HEK293 (cell line): Measurements from ENCODE around the gene ADGRF3.

Experiments used
- CTCF ChIA-PET: fragments of 350-600 bp; formaldehyde crosslinking; extraction: SDS; loops from one replicate; lab custom pipeline; 2021; ENCODE audit warnings: antibody characterized with exemption; lab: Yijun Ruan, JAX
- POLR2A ChIA-PET: fragments of 300-600 bp; formaldehyde crosslinking; extraction: SDS; loops from one replicate; lab custom pipeline; 2020; ENCODE audit warnings: antibody characterized with exemption, inconsistent platforms; lab: Yijun Ruan, JAX
- H3K27ac ChIP-seq: fragments of 200-500 bp; sonication (Bioruptor generic); 2 replicates; pipeline ENCODE4 v1.5.1; 2014; ENCODE audit warnings: low read depth, low read length, control low read depth, inconsistent platforms; ENCODE audit errors: extremely low read depth
- H3K36me3 ChIP-seq, 2 experiments: fragments of 200-500 bp in 1 of 2; sonication (Bioruptor generic) in 1 of 2; 1 replicate in 1 of 2; 2 replicates in 1 of 2; pipeline ENCODE4 v1.5.1; 2014 to 2017; ENCODE audit warnings: inconsistent platforms in 2 of 2, low read length in 2 of 2; ENCODE audit not compliant: control insufficient read depth in 2 of 2, insufficient read depth in 1 of 2
- H3K4me1 ChIP-seq: fragments of 200-500 bp; sonication (Bioruptor generic); 2 replicates; pipeline ENCODE4 v1.5.1; 2014; ENCODE audit warnings: mild to moderate bottlenecking, low read length, inconsistent platforms; ENCODE audit not compliant: control insufficient read depth, insufficient read depth
- H3K4me3 ChIP-seq: 2 replicates; pipeline ENCODE4 v1.5.1; 2011; ENCODE audit warnings: low read depth, mild to moderate bottlenecking, control low read depth, low read length, moderate library complexity
- H3K9me3 ChIP-seq: fragments of 200-500 bp; sonication (Bioruptor generic); 2 replicates; pipeline ENCODE4 v1.5.1; 2014; ENCODE audit warnings: low read depth, low read length, inconsistent platforms; ENCODE audit not compliant: control insufficient read depth, insufficient read depth
- BCL11A ChIP-seq: fragments of 450-650 bp; formaldehyde crosslinking; IDR thresholded peaks from 2 replicates; pipeline ENCODE4 v1.5.1; 2016; ENCODE audit warnings: low read depth, missing biosample characterization, missing genetic modification characterization
- BCL11B ChIP-seq: fragments of 450-650 bp; formaldehyde crosslinking; IDR thresholded peaks from 2 replicates; pipeline ENCODE4 v1.5.1; 2016; ENCODE audit warnings: low read depth, missing biosample characterization, missing genetic modification characterization
- BCL6B ChIP-seq: fragments of 450-650 bp; formaldehyde crosslinking; IDR thresholded peaks from 2 replicates; pipeline ENCODE4 v1.5.1; 2017; ENCODE audit warnings: missing biosample characterization, missing genetic modification characterization
- CTCF ChIP-seq: fragments of 450-650 bp; formaldehyde crosslinking; IDR thresholded peaks from 2 replicates; pipeline ENCODE4 v1.5.1; 2016; ENCODE audit warnings: missing biosample characterization, missing genetic modification characterization
- EGR2 ChIP-seq: fragments of 450-650 bp; formaldehyde crosslinking; IDR thresholded peaks from 2 replicates; pipeline ENCODE4 v1.5.1; 2016; ENCODE audit warnings: low read depth, missing biosample characterization, missing genetic modification characterization
- GLI4 ChIP-seq: fragments of 450-650 bp; formaldehyde crosslinking; IDR thresholded peaks from 2 replicates; pipeline ENCODE4 v1.5.1; 2016; ENCODE audit warnings: missing biosample characterization, missing genetic modification characterization
- GLIS2 ChIP-seq: fragments of 450-650 bp; formaldehyde crosslinking; IDR thresholded peaks from 2 replicates; pipeline ENCODE4 v1.5.1; 2016; ENCODE audit warnings: missing biosample characterization, missing genetic modification characterization
- KLF1 ChIP-seq: fragments of 450-650 bp; formaldehyde crosslinking; IDR thresholded peaks from 2 replicates; pipeline ENCODE4 v1.5.1; 2016; ENCODE audit warnings: missing biosample characterization, missing genetic modification characterization
- KLF10 ChIP-seq: fragments of 450-650 bp; IDR thresholded peaks from 2 replicates; pipeline ENCODE4 v1.5.1; 2018; ENCODE audit warnings: missing biosample characterization, mild to moderate bottlenecking, missing genetic modification characterization
- PRDM6 ChIP-seq: fragments of 450-650 bp; formaldehyde crosslinking; IDR thresholded peaks from 2 replicates; pipeline ENCODE4 v1.5.1; 2017; ENCODE audit warnings: missing biosample characterization, missing genetic modification characterization
- REST ChIP-seq: fragments of 450-650 bp; formaldehyde crosslinking; IDR thresholded peaks from 2 replicates; pipeline ENCODE4 v1.5.1; 2016; ENCODE audit warnings: missing biosample characterization, missing genetic modification characterization
- ZBTB17 ChIP-seq: fragments of 450-650 bp; formaldehyde crosslinking; IDR thresholded peaks from 2 replicates; pipeline ENCODE4 v1.5.1; 2016; ENCODE audit warnings: missing biosample characterization, missing genetic modification characterization
- ZBTB21 ChIP-seq: fragments of 450-650 bp; formaldehyde crosslinking; IDR thresholded peaks from 2 replicates; pipeline ENCODE4 v1.5.1; 2017; ENCODE audit warnings: missing biosample characterization, missing genetic modification characterization
- ZFP37 ChIP-seq: fragments of 450-650 bp; formaldehyde crosslinking; IDR thresholded peaks from 2 replicates; pipeline ENCODE4 v1.5.1; 2016; ENCODE audit warnings: missing biosample characterization, missing genetic modification characterization
- ZNF132 ChIP-seq: fragments of 450-650 bp; formaldehyde crosslinking; IDR thresholded peaks from 2 replicates; pipeline ENCODE4 v1.5.1; 2017; ENCODE audit warnings: missing biosample characterization, missing genetic modification characterization, borderline replicate concordance
- ZNF140 ChIP-seq: fragments of 450-650 bp; formaldehyde crosslinking; IDR thresholded peaks from 2 replicates; pipeline ENCODE4 v1.5.1; 2016; ENCODE audit warnings: missing biosample characterization, missing genetic modification characterization
- ZNF146 ChIP-seq: fragments of 450-650 bp; formaldehyde crosslinking; IDR thresholded peaks from 2 replicates; pipeline ENCODE4 v1.5.1; 2016; ENCODE audit warnings: missing biosample characterization, missing genetic modification characterization
- ZNF341 ChIP-seq: fragments of 450-650 bp; formaldehyde crosslinking; IDR thresholded peaks from 2 replicates; pipeline ENCODE4; 2016; ENCODE audit warnings: low read depth, missing biosample characterization, missing genetic modification characterization
- ZNF391 ChIP-seq: fragments of 450-650 bp; formaldehyde crosslinking; IDR thresholded peaks from 2 replicates; pipeline ENCODE4 v1.5.1; 2016; ENCODE audit warnings: low read depth, missing biosample characterization, missing genetic modification characterization, borderline replicate concordance
- ZNF404 ChIP-seq: fragments of 450-650 bp; formaldehyde crosslinking; IDR thresholded peaks from 2 replicates; pipeline ENCODE4 v1.5.1; 2017; ENCODE audit warnings: missing biosample characterization, missing genetic modification characterization
- ZNF488 ChIP-seq: fragments of 450-650 bp; formaldehyde crosslinking; IDR thresholded peaks from 2 replicates; pipeline ENCODE4 v1.5.1; 2016; ENCODE audit warnings: missing biosample characterization, missing genetic modification characterization
- ZNF501 ChIP-seq: fragments of 450-650 bp; formaldehyde crosslinking; IDR thresholded peaks from 2 replicates; pipeline ENCODE4 v1.5.1; 2016; ENCODE audit warnings: missing biosample characterization, missing genetic modification characterization
- ZNF510 ChIP-seq: fragments of 450-650 bp; formaldehyde crosslinking; IDR thresholded peaks from 2 replicates; pipeline ENCODE4 v1.5.1; 2018; ENCODE audit warnings: mild to moderate bottlenecking, missing genetic modification characterization, missing biosample characterization; ENCODE audit not compliant: insufficient replicate concordance
- ZNF544 ChIP-seq: fragments of 450-650 bp; formaldehyde crosslinking; IDR thresholded peaks from 2 replicates; pipeline ENCODE4 v1.5.0; 2017; ENCODE audit warnings: missing biosample characterization, missing genetic modification characterization
- ZNF645 ChIP-seq: fragments of 450-650 bp; formaldehyde crosslinking; IDR thresholded peaks from 2 replicates; pipeline ENCODE4; 2016; ENCODE audit warnings: missing biosample characterization, missing genetic modification characterization
- ZNF658 ChIP-seq: fragments of 450-650 bp; formaldehyde crosslinking; IDR thresholded peaks from 2 replicates; pipeline ENCODE4; 2016; ENCODE audit warnings: missing biosample characterization, missing genetic modification characterization
- ZNF707 ChIP-seq: fragments of 450-650 bp; formaldehyde crosslinking; IDR thresholded peaks from 2 replicates; pipeline ENCODE4 v1.5.1; 2016; ENCODE audit warnings: missing biosample characterization, missing genetic modification characterization
- ZNF747 ChIP-seq: fragments of 450-650 bp; formaldehyde crosslinking; IDR thresholded peaks from 2 replicates; pipeline ENCODE4 v1.5.1; 2016; ENCODE audit warnings: missing biosample characterization, missing genetic modification characterization
- ZNF837 ChIP-seq: fragments of 450-650 bp; formaldehyde crosslinking; IDR thresholded peaks from 2 replicates; pipeline ENCODE4 v1.5.1; 2016; ENCODE audit warnings: missing biosample characterization, missing genetic modification characterization
- ZXDB ChIP-seq: fragments of 450-650 bp; formaldehyde crosslinking; IDR thresholded peaks from 2 replicates; pipeline ENCODE4 v1.5.1; 2016; ENCODE audit warnings: missing biosample characterization, missing genetic modification characterization

The ADGRF3 gene

GRCh38 chr2:26281226-26281625 is 65.4 kb downstream of the ADGRF3 start (continued):
- TF ChIP-seq REST (tag by site-specific recombination): no peak
- TF ChIP-seq ZNF510 (tag by site-specific recombination): no peak
- no peak for TF ChIP-seq ZNF658 (tag by site-specific recombination)
- TF ChIP-seq ZNF140 (tag by site-specific recombination): no peak
- TF ChIP-seq ZNF391 (tag by site-specific recombination): no peak
- TF ChIP-seq ZNF645 (tag by site-specific recombination): no peak
- TF ChIP-seq ZNF501 (tag by site-specific recombination): no peak
- TF ChIP-seq ZNF707: no peak
- no peak for TF ChIP-seq BCL6B (tag by site-specific recombination)
- TF ChIP-seq BCL11A: no peak
- TF ChIP-seq ZNF404 (tag by site-specific recombination): no peak
- no peak for TF ChIP-seq GLIS2 (tag by site-specific recombination)
- TF ChIP-seq ZBTB21: no peak
- no peak for TF ChIP-seq ZNF544 (tag by site-specific recombination)
- TF ChIP-seq ZNF341 (tag by site-specific recombination): no peak
- TF ChIP-seq BCL11B: no peak
- TF ChIP-seq GLI4 (tag by site-specific recombination): no peak

- Histone ChIP-seq H3K36me3 (peaks cover 11 to 69% of the 10 kb centered on the region in 2 experiments), H3K9me3 (no peaks in the 10 kb centered on the region)
- TF ChIP-seq ZNF707 (no peak), KLF1 (tag by site-specific recombination) (no peak), ZNF747 (tag by site-specific recombination) (no peak), CTCF (tag by site-specific recombination) (no peak), ZNF837 (tag by site-specific recombination) (no peak), KLF10 (tag by site-specific recombination) (no peak), EGR2 (tag by site-specific recombination) (no peak), ZBTB21 (no peak), ZNF146 (no peak), ZXDB (no peak), ZNF132 (tag by site-specific recombination) (no peak), ZFP37 (tag by site-specific recombination) (no peak), ZNF488 (tag by site-specific recombination) (no peak), ZBTB17 (tag by site-specific recombination) (no peak), PRDM6 (tag by site-specific recombination) (no peak)
These were observed 66.7 kb downstream of the ADGRF3 start for GRCh38 chr2:26279886-26280285.

More at GRCh38 chr2:26279886-26280285, 66.7 kb downstream of the ADGRF3 start:
- CTCF ChIA-PET: no interaction called here
- POLR2A ChIA-PET: no interaction called here
- Histone ChIP-seq H3K27ac (no peak overlapping the region), H3K4me1 (no peaks in the 10 kb centered on the region), H3K4me3 (no peak overlapping the region)
